ENCODE results near the gene BCCIP. TPM values are rescaled to one million over a fixed set of nuclear protein-coding genes. Genes with fewer than 3 reads are reported as not detected.

BCCIP gene
- total RNA-seq, 1 donor from 2014 or later, result 45.1 TPM

- Histone ChIP-seq H3K27me3 (ENCODE audit: low read depth) (no peaks in the 10 kb centered on the region), H3K9me3 (replicated peaks) (no peaks in the 10 kb centered on the region), H3K36me3 (peaks cover 78% of the 10 kb centered on the region), H3K27ac (replicated peaks) (no peak overlapping the region), H3K4me3 (no peak overlapping the region), H3K4me1 (peaks cover 35% of the 10 kb centered on the region)
- no peak for TF ChIP-seq CTCF (IDR thresholded peaks at IDR 0.05; ENCODE audit: borderline replicate concordance)
- DNase-seq, result no peak
- intact Hi-C loops (cut with micrococcal nuclease), result no loop called here
These were observed 26.1 kb downstream of the BCCIP start for GRCh38 chr10:125849448-125849847.

- peaks cover 25% of the 10 kb centered on the region for H3K4me1 ChIP-seq
- peaks cover 76% of the 10 kb centered on the region for H3K36me3 ChIP-seq
- no peak overlapping the region for H3K4me3 ChIP-seq
- no peaks in the 10 kb centered on the region for H3K27me3 ChIP-seq (ENCODE audit: low read depth)
- intact Hi-C loops (cut with micrococcal nuclease), result no loop called here
- no peak for DNase-seq
- H3K9me3 ChIP-seq (replicated peaks), result no peaks in the 10 kb centered on the region
- no peak for TF ChIP-seq CTCF (IDR thresholded peaks at IDR 0.05; ENCODE audit: borderline replicate concordance)
- peak overlapping the region; percentile 65 for H3K27ac ChIP-seq (replicated peaks)
These were observed 27.7 kb downstream of the BCCIP start for GRCh38 chr10:125850766-125851731.

GRCh38 chr10:125852487-125852886 is 29.1 kb downstream of the BCCIP start:
- Histone ChIP-seq H3K4me3 (no peak overlapping the region), H3K36me3 (peaks cover 82% of the 10 kb centered on the region), H3K9me3 (replicated peaks) (no peaks in the 10 kb centered on the region), H3K27ac (replicated peaks) (no peak overlapping the region), H3K27me3 (ENCODE audit: low read depth) (no peaks in the 10 kb centered on the region), H3K4me1 (peaks cover 25% of the 10 kb centered on the region)
- intact Hi-C loops (cut with micrococcal nuclease), result no loop called here
- DNase-seq, result no peak
- no peak for TF ChIP-seq CTCF (IDR thresholded peaks at IDR 0.05; ENCODE audit: borderline replicate concordance)

- no peaks in the 10 kb centered on the region for H3K4me1 ChIP-seq
- intact Hi-C loops (cut with micrococcal nuclease), result no loop called here
These were observed 33.9 kb downstream of the BCCIP start for GRCh38 chr10:125857185-125857760.

More at GRCh38 chr10:125857185-125857760, 33.9 kb downstream of the BCCIP start:
- Histone ChIP-seq H3K4me3 (no peak overlapping the region), H3K36me3 (peaks cover 71% of the 10 kb centered on the region), H3K27ac (replicated peaks) (no peak overlapping the region), H3K9me3 (replicated peaks) (no peaks in the 10 kb centered on the region), H3K27me3 (ENCODE audit: low read depth) (no peaks in the 10 kb centered on the region)
- TF ChIP-seq CTCF (IDR thresholded peaks at IDR 0.05; ENCODE audit: borderline replicate concordance), result no peak
- no peak for DNase-seq
